ENCODE measurements around the gene LCE1C.

Gene LCE1C, protein sequence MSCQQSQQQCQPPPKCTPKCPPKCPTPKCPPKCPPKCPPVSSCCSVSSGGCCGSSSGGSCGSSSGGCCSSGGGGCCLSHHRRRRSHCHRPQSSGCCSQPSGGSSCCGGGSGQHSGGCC

DNA sequence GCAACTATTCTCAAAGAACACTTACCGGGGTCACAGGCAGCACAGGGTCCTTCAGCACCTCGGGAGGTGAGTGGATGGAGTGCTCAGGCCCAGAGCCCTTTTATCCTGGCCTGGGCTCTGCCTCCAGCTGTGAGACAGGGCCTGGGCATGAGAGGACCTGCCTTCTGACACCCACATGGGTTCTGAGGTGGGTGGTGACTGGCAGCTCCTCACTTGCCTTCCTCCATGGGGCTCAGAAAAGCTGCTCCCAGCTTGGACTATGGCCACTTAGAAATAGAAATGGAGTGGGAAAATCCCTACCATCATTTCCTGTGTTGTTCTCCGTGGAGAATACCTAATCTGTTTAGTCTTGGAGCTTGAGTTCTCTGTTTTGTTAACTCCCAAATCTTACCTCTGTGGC is at the start of gene LCE1C:
Gene LCE1C (minus strand): TSS at position 76 of the 400 bp plus-strand sequence. CDS start 1,173 bp downstream, outside the sequence.
- DNase-seq (ENCODE audit: low read depth), result no peak

DNA sequence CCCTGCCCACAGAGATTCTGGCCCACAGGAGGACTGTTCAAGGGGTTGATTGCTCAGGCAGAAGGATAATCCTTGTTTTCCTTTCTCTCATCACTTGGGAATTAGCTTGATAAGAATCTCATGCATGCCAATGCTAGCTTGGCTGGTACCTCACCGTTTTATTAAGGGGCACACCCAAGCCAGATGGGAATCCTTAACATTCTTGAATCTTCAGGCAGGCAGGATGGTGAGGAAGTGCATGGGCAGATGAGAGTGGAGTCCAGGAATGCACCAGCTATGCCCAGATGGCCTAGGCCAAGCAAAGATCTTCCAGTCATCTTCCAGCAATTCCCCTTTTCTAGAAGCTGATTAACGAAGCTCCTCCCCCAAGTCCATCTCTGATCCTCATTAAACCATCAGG is 49.2 kb upstream of the LCE1C start:
- DNase-seq (ENCODE audit: low read depth), result no peak

DNA sequence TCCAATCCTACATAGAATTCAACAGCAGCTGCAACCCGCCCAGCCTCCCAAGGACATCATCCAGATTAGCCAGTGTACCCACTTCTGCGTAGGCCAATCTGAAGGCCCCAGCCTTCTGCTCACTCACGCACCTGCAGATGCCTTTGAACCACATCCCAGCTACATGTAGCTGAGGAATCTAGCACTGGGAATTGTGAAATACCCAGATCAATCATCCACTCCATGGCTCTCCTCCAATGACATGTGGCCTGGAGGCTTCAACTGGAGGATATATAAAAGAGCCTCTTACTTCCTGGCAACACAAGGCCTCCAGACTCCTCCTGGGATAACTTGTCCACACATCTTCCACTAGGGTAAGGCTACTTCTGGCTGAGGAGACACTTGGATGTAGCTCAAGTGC is 36.1 kb upstream of the LCE1C start, which contains the start of gene LCE6A:
Gene LCE6A (plus strand): TSS at position 301 of the 400 bp plus-strand sequence. CDS start 665 bp downstream, outside the sequence.
- no peak for DNase-seq (ENCODE audit: low read depth)

DNA sequence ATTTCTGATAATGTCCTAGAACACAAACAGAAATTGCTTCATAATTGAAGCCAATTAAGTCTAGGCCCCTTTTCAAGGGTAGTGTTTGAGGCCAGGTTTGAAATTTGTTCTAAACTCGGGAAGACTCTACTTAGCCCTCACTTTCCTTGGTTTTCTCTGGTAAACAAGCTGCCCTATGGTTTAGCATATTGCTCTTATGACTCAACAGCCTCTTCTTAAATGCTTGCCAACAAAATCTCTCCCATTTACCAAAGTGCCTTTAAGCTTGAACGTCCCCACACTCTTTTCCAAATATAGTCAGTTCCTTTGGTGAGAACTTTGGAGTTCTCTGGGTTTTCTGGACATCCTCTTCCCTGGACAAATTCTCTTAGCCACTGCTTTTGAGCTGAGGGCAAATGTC is 30.4 kb upstream of the LCE1C start:
- no peak for DNase-seq (ENCODE audit: low read depth)

DNA sequence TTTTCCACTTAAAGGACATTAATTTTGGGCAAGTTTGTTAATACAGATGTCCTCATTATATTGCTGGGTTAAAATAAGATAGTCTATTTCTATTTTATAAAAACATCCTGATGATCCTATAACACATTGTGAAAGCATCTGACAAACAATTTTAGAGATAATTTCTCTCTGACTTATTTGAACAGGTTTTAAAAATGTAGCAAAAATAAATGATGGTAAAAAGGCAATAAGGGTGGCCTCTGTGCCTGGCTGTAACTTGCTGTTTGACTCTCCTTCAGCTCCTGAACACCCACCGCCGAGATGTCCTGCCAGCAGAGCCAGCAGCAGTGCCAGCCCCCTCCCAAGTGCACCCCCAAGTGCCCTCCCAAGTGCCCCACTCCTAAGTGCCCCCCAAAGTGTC is 20.7 kb upstream of the LCE1C start, which contains the start of gene LCE1A:
Gene LCE1A (plus strand): TSS at position 301 of the 400 bp plus-strand sequence. CDS start 0 bp downstream, at position 301.
- DNase-seq (ENCODE audit: low read depth), result no peak

DNA sequence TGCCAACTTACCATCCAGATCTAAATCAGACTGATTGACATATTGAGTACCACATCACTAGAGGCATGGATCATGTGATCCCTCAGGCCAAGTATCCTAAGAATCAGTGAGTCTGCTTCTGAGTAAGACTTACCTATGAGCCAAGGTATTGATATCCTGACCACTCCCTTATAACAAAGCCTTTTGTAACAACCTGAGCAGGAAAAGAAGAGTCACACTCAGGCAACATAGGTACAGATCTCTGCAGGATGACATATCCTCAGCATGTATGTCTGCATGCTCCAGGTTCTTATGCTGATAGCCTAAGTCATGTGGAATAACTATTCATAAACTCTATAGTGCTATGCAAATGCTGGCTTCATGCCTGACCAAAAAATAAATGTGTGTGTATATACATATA is 18.5 kb upstream of the LCE1C start:
- no peak for DNase-seq (ENCODE audit: low read depth)

DNA sequence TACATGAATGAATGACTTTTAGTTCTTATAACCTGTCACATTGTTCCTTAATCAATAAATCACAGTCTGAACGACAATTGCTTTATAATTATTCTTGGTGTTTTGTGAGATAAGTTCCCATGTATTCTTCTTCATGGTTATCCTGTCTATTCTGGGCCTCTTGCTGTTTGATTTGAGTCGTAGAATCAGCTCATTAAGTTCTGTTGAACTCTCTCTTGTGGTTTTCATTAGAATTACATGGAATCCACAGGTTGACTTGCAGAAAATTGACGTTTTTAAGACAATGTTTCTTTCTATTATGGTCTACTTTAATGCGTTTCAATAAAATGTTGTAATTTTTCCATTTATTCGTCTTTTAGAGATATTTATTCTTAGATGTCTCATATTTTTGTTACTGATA is 16.8 kb upstream of the LCE1C start:
- DNase-seq (ENCODE audit: low read depth), result no peak

DNA sequence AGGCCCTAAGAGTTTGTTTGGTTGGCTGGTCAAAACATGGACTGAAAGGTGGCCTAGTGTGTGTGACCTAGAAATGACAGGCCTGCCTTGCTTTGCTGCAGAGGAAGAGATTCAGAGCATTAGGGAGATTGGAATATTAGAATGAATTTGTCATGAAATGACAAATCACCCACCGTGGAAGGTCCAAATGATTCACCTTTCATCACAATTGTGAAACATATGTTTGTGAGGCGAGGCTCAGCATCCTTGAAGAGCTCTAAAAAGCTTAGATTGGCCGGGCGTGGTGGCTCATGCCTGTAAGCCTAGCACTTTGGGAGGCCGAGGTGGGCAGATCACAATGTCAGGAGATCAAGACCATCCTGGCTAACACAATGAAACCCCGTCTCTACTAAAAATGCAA is 10.9 kb upstream of the LCE1C start:
- no peak for DNase-seq (ENCODE audit: low read depth)

DNA sequence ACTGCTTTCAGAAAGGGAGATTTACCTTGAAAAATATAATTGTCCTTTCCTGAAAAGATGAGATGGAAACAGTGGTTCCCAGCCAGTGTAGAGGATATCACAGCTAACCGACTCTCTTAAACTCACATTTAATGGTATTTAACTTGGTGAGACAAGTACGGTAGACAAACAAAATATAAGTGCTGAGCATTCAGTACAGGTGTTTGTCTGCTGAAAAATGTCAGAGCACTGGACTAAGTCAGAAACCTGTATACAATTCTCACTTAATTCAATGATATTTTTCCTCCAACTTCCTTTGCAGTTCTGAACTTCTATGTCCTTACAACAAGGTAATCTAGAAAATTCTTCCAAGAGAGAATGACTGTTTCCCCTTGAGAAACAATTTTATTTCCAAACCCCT is 5.2 kb upstream of the LCE1C start, which contains the start of gene LCE1B:
Gene LCE1B (plus strand): TSS at position 301 of the 400 bp plus-strand sequence. CDS start 476 bp downstream, outside the sequence.
- no peak for DNase-seq (ENCODE audit: low read depth)

DNA sequence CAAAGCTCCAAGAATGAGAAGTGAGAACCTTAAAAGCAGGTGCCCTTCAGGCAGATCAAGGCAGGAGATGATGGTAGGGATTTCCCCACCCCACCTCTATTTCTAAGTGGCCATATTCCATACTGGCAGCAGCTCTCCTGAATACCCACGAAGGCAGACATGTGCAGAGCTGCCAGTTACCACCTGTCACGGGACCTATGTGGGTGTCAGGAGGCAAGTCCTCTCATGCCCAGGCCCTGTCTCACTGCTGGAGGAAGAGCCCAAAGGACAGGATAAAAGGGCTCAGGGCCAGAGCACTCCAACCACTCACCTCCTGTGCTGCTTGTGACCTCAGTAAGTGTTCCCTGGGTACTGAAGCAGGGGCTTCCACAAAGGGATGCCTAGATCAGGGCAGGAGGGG is 4.6 kb upstream of the LCE1C start:
- DNase-seq (ENCODE audit: low read depth), result no peak

DNA sequence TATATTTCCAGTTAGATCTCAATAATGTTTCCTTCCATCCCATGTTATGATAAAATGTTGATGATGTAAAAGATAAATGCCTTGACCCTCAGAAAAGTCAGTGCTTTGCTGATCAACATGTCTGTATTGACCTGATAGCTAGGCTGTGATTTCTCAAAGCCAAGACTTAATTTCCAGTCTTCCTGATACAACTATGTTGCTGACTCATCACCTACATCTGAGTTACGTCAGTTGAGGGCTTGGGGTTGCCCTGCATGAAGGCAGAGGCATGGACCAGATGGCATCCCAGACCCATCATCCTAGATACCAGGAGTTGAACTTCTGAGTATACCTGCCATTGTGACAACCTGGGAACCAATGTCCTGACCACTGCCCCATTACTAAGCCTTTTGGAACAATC is 5.1 kb downstream of the LCE1C start:
- no peak for DNase-seq (ENCODE audit: low read depth)

DNA sequence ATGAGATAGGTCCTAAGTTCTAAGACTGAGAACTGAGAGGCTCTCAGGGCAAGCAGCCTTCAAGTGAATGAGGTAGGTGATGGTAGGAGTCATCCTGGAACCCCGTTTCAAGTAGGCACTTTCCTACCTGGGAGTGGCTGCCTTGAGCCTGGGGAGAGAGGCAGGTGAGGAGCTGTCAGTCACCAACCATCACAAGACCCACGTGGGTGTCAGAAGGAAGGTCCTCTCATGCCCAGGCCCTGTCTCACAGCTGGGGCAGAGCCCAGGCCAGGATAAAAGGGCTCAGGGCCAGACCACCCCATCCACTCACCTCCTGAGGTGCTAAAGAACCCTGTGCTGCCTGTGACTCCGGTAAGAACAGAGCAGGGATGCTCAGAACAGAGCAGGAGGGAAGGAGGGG is 10.0 kb downstream of the LCE1C start, which contains the start of gene LCE1D:
Gene LCE1D (plus strand): TSS at position 301 of the 400 bp plus-strand sequence. CDS start 1,074 bp downstream, outside the sequence.
- no peak for DNase-seq (ENCODE audit: low read depth)

DNA sequence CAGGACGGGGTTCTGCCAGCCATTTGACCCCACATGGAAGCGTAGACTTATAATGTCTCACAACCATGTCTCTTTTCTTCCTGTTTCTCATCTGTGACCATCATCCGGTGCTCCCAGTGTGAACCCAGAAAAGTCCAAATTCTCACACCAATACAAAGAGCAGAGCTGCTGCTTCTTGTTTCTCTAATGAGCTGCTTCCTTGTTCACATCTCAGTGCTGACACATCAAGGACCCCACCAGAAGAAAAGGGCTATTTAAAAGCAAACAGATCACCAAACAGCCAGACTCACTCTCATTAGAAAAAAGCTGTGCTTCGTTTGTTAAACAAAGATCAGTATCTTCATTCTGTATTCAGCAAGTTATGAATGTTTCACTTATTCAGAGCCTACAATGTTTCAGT is 10.8 kb downstream of the LCE1C start:
- no peak for DNase-seq (ENCODE audit: low read depth)

DNA sequence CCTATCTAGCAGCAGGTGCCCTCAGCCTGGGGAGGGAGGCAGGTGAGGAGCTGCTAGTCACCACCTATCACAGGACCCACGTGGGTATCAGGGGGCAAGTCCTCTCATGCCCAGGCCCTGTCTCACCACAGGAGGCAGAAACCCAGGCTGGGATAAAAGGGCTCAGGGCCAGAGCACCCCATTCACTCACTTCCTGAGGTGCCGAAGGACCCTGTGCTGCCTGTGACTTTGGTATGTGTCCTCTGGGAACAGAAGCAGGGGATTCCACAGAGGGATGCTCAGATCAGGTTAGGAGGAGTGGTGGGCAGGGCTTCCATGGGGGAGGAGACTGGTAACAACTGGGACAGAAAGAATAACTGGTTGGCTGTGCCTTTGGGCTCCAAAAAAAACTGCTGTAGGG is 20.4 kb downstream of the LCE1C start, which contains the start of gene LCE1E:
Gene LCE1E (plus strand): TSS at position 181 of the 400 bp plus-strand sequence. CDS start 1,043 bp downstream, outside the sequence.
- DNase-seq (ENCODE audit: low read depth), result no peak

DNA sequence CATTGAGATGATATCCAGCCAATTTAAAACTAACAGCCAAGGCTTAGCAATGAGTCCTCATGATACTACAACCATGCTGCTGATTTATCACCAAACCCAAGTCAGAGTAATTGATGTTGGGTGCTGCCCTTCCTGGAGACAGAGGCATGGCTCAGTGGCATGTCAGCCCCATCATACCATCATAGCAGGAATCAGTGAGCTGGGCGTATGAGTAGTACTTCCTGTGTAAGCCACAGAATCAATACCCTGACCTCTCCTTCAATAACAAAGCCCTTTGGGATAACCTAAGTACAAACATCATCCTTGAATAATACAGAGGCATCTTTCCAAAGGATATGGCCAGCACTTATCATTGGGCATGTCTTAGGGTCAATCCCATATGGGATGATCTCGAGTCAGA is 23.4 kb downstream of the LCE1C start:
- no peak for DNase-seq (ENCODE audit: low read depth)

DNA sequence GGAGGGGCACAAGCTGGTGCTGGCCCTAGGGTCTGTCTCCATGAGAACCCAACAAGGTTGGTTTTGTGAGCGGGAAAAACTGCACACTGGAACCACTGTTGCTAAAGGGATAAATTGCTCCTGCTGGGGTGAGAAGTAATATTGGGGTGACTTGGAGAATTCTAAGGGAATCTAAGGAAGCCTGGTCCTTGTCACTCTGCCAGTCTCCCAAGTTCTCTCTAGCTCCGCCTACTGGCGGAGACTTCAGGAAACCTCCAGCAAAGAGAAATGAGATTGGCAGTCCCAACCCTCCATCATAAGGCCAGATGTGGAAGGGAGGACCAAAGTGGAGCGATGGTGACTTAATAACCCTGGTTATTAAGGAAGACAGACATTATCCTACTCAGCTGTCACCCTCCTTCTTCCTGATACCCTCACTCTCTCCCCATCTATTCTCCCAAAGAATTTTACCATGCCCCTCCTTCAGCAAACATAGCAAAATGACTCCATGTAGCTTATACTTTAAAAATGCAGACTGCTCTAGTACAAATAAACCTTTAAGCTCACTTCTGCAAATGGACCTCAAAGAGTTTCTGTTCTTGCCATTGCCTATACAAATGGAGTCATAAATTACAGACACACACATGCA is 28.8 kb downstream of the LCE1C start:
- DNase-seq (ENCODE audit: low read depth), result no peak

DNA sequence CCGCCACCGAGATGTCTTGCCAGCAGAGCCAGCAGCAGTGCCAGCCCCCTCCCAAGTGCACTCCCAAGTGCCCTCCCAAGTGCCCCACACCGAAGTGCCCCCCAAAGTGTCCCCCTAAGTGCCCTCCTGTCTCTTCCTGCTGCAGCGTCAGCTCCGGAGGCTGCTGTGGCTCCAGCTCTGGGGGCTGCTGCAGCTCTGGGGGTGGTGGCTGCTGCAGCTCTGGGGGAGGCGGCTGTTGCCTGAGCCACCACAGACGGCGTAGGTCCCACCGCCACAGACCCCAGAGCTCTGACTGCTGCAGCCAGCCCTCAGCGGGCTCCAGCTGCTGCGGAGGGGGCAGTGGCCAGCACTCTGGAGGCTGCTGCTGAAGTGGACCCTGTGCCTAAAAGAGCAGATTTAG is 30.1 kb downstream of the LCE1C start:
- no peak for DNase-seq (ENCODE audit: low read depth)

DNA sequence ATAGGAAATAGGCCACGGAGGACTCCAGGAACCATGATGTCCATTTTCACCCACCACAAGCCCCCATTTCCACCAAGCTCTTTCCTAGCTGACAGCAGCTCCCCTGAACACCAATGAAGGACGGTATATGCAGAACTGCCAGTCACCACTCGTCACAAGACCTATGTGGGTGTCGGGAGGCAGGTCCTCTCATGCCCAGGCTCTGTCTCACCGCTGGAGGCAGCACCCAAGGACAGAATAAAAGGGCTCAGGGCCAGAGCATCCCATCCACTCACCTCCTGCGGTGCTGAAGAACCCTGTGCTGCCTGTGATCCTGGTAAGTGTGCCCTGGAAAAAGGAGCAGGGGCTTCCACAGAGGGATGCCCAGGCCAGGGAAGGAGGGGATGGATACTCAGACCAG is 31.6 kb downstream of the LCE1C start, which contains the start of gene LCE1F:
Gene LCE1F (plus strand): TSS at position 266 of the 400 bp plus-strand sequence. CDS start 1,232 bp downstream, outside the sequence.
- DNase-seq (ENCODE audit: low read depth), result no peak

DNA sequence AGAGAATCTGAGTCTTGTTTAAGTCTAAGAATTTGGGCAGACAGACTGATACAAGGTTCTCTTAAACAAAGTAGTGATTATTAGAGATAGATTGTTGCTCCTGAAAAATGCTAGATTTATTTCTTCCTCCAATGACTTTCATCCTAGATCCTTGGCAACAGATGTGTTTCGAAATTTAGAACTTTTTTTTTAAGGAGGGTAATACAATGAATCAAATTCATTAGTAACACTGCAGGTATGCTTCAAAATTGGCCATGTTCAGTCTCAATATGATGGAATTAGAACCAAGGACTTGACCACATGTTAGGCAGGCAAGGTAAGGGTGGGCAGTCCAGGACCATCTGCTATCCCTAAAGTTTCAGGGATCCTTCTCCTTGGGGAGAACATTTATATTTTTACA is 36.0 kb downstream of the LCE1C start:
- DNase-seq (ENCODE audit: low read depth), result no peak

DNA sequence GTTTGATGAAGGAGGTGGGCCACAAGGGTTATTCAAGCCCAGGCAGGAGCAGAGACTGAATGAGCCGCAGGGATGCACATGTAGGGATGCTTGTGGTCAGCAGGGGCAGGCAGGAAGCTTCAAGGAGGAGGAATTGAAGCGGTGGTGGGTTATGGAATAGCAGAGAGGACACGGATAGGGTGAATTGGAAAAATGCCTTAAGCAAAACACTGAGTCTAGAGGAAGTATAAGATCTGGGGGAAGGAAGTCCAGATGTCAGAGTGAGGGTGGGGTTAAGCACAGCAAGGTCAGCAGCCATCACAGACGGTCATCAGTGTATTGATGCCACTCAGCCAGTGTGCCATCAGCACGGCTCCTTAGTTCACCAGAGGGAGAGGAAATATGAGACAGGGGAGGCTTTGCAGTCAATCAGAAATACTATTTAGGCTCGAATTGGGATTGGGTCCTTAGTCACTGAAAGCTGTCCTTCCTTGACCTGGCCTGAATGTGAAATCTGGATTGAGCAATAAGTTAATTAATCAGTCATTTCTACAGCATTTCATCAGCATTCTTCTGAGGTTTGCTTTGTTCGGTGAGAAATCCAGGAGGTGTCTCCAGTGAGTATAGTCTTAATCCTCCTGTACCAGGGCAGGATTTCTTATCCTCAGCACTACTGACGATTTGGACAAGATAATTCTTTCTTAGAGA is 37.5 kb downstream of the LCE1C start:
- no peak for DNase-seq (ENCODE audit: low read depth)

DNA sequence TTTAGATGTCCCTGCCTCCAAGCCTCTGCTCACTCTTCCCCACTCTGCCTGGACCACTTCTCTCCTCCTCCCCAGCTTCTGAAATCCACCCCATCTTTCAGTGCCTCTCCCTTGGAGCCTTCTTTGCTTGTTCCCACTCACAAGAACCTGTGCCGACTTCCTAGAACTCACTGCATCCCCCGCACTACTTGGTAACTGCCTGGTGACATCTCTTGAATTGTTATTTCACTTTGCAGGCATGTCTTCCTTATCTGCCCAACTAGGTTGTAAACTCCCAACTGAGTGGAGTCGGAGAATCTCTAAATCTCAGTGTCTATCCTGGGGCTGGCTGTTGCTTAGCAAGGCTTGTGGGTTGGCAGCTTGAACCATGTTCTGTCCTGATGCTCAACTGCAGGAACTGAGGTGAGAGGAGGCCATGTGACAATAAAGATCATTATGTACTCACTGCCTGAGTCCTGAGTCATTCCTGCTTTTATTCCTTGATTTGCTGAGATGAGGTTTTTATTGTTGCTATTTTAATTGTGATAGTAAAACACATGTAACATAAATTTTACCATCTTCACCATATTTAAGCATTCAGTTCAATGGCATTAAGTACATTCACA is 44.7 kb downstream of the LCE1C start:
- no peak for DNase-seq (ENCODE audit: low read depth)

DNA sequence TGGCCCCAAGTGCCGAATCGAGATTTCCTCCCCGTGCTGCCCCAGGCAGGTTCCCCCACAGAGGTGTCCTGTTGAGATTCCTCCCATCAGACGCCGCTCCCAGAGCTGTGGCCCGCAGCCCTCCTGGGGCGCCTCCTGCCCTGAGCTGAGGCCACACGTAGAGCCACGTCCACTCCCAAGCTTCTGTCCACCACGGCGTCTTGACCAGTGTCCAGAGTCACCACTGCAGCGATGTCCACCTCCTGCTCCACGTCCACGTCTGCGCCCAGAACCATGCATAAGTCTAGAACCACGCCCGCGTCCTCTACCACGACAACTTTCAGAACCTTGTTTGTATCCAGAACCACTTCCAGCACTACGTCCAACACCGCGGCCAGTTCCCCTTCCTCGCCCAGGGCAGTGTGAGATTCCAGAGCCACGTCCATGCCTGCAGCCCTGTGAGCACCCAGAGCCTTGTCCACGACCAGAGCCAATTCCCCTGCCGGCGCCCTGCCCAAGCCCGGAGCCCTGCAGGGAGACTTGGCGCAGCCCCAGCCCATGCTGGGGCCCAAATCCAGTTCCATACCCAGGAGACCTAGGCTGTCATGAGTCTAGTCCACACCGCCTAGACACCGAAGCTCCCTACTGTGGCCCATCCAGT is 45.8 kb downstream of the LCE1C start:
- DNase-seq (ENCODE audit: low read depth), result no peak
